ENCODE results near the gene BARX1.

DNA sequence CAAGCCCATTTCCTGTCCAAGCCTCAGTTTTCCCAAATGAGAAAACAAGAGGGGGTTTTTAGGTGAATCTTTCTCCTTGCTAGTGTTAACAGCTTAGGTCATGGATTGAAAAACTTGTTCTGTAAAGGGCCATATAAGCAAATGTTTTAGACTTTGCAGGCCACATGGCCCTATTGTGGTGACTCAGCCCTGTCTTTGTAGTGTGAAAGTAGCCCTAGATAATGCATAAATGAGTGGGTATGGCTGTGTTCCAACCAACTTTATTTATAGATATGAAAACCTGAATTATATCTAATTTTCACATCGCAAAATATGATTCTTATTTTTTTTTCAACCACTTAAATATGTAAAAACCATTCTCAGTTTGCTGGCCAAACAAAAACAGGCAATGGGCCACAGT lies 6.9 kb upstream of the BARX1 start:
- TF ChIP-seq, protein P1, sequence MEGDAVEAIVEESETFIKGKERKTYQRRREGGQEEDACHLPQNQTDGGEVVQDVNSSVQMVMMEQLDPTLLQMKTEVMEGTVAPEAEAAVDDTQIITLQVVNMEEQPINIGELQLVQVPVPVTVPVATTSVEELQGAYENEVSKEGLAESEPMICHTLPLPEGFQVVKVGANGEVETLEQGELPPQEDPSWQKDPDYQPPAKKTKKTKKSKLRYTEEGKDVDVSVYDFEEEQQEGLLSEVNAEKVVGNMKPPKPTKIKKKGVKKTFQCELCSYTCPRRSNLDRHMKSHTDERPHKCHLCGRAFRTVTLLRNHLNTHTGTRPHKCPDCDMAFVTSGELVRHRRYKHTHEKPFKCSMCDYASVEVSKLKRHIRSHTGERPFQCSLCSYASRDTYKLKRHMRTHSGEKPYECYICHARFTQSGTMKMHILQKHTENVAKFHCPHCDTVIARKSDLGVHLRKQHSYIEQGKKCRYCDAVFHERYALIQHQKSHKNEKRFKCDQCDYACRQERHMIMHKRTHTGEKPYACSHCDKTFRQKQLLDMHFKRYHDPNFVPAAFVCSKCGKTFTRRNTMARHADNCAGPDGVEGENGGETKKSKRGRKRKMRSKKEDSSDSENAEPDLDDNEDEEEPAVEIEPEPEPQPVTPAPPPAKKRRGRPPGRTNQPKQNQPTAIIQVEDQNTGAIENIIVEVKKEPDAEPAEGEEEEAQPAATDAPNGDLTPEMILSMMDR (IDR thresholded peaks at IDR 0.05; ENCODE audit: insufficient read depth, low read length, poor library complexity, severe bottlenecking): no peak
- no peak for TF ChIP-seq EZH2phosphoT487 (conservative IDR thresholded peaks at IDR 0.05; ENCODE audit: low read length)
